ENCODE results near the gene TIE1. TPM values are rescaled to one million over a fixed set of nuclear protein-coding genes. Genes with fewer than 3 reads are reported as not detected.

TIE1 gene
- total RNA-seq, 4 donors from 2014 or later = 8.8 to 23.3 (median 10.9) TPM

GRCh38 chr1:43308635-43309404 lies 8.0 kb downstream of the TIE1 start:
- no peak for TF ChIP-seq POLR2A (IDR thresholded peaks at IDR 0.05)
- no peak for TF ChIP-seq CTCF (IDR thresholded peaks at IDR 0.05)
- WGBS, 2 donors = 91 to 98% methylated on average over 19 of the region's 20 CpGs
- no peak for DNase-seq (ENCODE audit: low spot score in 2 of 2)
- H3K4me3 ChIP-seq (ENCODE audit: low read depth, poor library complexity, severe bottlenecking) = no peak overlapping the region
- intact Hi-C loops (cut with DNase I; ENCODE audit: low total_unique reads) = no loop called here

GRCh38 chr1:43309405-43310025 lies 8.7 kb downstream of the TIE1 start:
- intact Hi-C loops (cut with DNase I; ENCODE audit: low total_unique reads) = no loop called here
- no peak overlapping the region for H3K4me3 ChIP-seq (ENCODE audit: low read depth, poor library complexity, severe bottlenecking)
- DNase-seq (ENCODE audit: low spot score in 2 of 2) = no peak
- 91 to 92% methylated on average over 13 of the region's 13 CpGs for WGBS, 2 donors
- TF ChIP-seq CTCF (IDR thresholded peaks at IDR 0.05) = no peak
- TF ChIP-seq POLR2A (IDR thresholded peaks at IDR 0.05) = no peak

- no peak overlapping the region for H3K4me3 ChIP-seq (ENCODE audit: low read depth, poor library complexity, severe bottlenecking)
- TF ChIP-seq POLR2A (IDR thresholded peaks at IDR 0.05) (no peak), CTCF (IDR thresholded peaks at IDR 0.05) (no peak)
- intact Hi-C loops (cut with DNase I; ENCODE audit: low total_unique reads) = no loop called here
- WGBS, 2 donors = 92 to 95% methylated on average over 9 of the region's 9 CpGs
- no peak for DNase-seq (ENCODE audit: low spot score in 2 of 2)
Measured at GRCh38 chr1:43311521-43311920, 10.7 kb downstream of the TIE1 start.

GRCh38 chr1:43312212-43312623 lies 11.4 kb downstream of the TIE1 start:
- H3K4me3 ChIP-seq (ENCODE audit: low read depth, poor library complexity, severe bottlenecking) = no peak overlapping the region
- DNase-seq (ENCODE audit: low spot score in 2 of 2) = no peak
- TF ChIP-seq CTCF (IDR thresholded peaks at IDR 0.05) (no peak), POLR2A (IDR thresholded peaks at IDR 0.05) (no peak)
- intact Hi-C loops (cut with DNase I; ENCODE audit: low total_unique reads) = no loop called here
- WGBS, 2 donors = 84 to 90% methylated on average over 7 to 19 of the region's 19 CpGs

- TF ChIP-seq CTCF (IDR thresholded peaks at IDR 0.05) (no peak), POLR2A (IDR thresholded peaks at IDR 0.05) (no peak)
- no peak for DNase-seq (ENCODE audit: low spot score in 2 of 2)
- intact Hi-C loops (cut with DNase I; ENCODE audit: low total_unique reads) = no loop called here
- 90 to 92% methylated on average over 24 of the region's 24 CpGs for WGBS, 2 donors
- no peak overlapping the region for H3K4me3 ChIP-seq (ENCODE audit: low read depth, poor library complexity, severe bottlenecking)
Measured at GRCh38 chr1:43312663-43313515, 12.1 kb downstream of the TIE1 start.
